Measurements from ENCODE around the gene YKT6.

The YKT6 gene

GRCh38 chr7:44236333-44236728 lies 35.6 kb downstream of the YKT6 start:
- no peak for FAIRE-seq

GRCh38 chr7:44237696-44238095 lies 36.9 kb downstream of the YKT6 start:
- FAIRE-seq, result no peak

DNA sequence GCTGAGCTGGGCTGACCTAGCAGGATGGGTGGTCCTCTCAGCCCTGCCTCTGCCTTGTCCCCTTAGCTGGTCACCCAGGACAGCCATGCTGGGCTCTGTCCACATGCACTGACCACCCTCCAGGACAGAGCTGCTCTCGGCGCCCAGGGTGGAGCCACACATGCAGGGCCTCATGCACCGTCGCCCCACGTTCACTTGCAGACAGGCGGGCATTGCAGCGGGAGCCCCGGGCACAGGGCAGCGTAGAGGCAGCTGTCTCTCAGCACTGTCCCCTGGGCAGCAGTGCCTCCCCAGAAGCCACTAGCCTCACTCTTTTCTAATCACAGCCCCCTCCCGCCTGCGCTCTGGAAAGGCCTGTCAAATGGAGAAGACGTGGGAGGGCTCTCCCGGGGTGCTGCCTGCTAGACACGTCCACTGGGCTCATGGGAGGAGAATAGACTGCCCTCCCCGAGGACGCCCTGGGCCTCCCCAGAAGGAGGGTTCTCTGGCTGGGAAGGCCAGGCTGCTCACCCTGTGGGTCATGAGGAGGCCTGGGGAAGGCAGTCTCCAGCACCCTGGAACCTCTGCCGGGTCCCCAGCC lies 37.4 kb downstream of the YKT6 start:
- FAIRE-seq, result no peak

DNA sequence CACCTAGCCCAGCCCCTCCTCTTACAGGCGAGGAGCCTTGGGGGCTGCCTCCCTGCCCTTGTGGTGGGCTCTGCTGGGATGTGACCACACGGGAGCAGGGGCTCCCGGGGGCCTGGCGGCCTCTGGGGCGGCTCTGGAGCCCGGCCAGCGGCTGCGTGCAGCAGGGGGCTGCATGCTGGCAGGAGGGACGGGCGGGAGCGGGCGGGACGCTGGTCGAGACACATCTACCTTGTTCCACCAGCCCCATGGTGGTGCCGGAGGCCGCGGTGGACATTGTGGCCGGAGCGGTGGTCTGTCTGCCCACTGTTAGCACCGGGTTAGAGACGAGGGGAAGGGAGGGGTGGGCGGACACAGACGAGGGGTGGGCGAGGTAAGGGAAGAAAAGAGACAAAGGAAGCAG lies 38.6 kb downstream of the YKT6 start:
- no peak for FAIRE-seq

- FAIRE-seq, result no peak
These were observed 39.6 kb downstream of the YKT6 start for GRCh38 chr7:44240376-44240775.

DNA sequence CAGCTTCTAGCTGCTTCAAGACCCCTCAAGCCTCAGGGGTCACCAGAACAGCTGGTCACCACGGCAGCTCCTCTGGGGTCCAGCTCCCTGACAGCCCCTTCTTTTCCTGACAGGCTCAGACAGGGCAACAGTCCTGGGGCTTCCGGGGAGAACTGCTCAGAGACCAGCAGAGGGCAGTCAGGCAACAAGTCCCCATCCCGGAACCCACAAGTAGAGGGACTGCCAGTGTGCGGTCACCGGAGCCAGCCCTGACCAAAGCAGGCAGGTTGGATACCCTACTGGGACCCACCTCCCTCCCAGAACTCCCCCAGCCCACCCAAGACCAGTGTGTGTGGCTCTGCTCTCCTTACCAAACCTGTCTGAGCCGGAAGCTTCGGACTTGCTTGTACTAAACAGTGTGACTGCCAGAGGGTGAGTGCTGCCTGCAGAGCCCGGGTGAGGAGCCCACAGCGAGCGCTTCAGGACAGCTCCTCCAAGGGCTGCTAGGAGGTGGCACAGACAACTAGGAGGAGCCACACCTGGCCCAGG lies 40.3 kb downstream of the YKT6 start:
- no peak for FAIRE-seq

- no peak for FAIRE-seq
These were observed 41.3 kb downstream of the YKT6 start for GRCh38 chr7:44242091-44242490.

DNA sequence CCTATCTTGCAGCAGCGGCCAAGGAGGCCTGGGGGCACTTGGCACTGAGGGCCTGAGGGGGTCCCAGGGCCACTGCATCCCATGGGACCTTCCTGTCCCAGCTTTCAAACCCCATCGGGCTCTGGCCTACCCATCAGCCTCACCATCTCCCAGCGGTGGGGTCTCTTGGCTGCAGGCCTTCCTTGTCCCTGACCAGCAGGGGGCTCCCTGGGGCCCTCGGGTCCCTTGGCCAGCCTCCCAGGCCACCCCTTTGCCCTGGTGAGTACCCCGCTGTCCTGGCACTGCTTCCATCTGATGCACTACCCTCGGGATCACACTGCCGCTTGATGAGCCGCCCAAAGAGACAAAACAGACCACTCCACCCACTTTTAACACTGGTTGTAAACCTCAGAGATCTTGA lies 43.5 kb downstream of the YKT6 start:
- no peak for FAIRE-seq

- FAIRE-seq, result no peak
These were observed 45.8 kb downstream of the YKT6 start for GRCh38 chr7:44246396-44247113.

DNA sequence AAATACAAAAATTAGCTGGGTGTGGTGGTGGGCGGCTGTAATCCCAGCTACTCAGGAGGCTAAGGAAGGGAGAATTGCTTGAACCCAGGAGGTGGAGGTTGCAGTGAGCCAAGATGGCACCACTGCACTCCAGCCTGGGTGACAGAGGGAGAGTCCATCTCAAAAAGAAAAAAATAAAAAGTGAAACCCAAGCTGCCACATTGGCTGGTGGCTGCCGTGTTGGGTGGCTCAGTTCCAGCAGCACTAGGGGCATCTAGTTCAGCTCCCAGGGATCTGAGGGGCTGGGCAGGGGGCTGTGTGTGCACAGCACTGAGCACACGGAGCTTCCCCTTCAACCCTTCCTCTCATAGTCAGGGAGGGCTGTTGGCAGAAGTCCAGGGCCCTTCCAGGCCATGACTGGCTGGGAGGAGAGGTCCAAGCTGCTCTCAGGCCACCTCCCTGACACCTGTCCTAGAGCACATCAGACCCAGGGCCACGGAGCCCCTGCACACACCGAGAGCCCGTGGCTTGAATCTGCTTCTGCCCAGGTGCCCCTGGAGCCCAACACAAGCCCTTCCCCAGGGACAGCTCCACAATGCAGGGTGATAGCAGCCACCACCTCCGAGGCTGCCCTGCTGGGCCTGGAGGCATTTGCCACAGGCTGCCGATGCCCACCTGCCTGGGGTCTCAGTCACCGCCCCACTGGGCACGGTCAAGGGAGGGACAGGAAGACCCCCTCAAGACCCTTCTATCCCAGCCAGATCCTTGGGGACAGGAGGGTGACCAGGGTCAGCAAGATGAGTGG lies 47.3 kb downstream of the YKT6 start:
- no peak for FAIRE-seq

- no peak for FAIRE-seq
These were observed 49.0 kb downstream of the YKT6 start for GRCh38 chr7:44249639-44250234.

DNA sequence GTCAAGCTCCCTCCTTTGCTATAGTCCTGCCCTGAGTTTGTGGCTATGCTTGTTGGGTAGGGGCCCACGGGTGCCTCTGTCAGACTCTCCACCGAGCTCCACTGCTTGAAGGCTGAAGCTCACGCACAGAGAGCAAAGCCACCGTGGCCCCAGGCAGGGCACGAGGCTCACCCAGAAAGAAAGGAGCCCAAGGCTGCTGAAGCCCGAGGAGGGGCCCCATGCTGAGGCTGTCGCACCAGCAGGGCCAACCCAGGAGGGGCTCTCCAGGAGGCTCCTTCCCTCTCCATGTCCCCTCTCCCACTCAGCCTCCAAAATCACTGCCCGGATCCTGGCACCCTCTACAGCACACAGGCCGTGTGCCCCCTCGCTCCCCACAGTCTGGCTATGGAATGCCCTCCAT lies 50.5 kb downstream of the YKT6 start:
- no peak for FAIRE-seq

- no peak for FAIRE-seq
These were observed 51.1 kb downstream of the YKT6 start for GRCh38 chr7:44251881-44252280.

- no peak for FAIRE-seq
These were observed 55.7 kb downstream of the YKT6 start for GRCh38 chr7:44256459-44256858.

- no peak for FAIRE-seq
These were observed 56.4 kb downstream of the YKT6 start for GRCh38 chr7:44257213-44257612.

DNA sequence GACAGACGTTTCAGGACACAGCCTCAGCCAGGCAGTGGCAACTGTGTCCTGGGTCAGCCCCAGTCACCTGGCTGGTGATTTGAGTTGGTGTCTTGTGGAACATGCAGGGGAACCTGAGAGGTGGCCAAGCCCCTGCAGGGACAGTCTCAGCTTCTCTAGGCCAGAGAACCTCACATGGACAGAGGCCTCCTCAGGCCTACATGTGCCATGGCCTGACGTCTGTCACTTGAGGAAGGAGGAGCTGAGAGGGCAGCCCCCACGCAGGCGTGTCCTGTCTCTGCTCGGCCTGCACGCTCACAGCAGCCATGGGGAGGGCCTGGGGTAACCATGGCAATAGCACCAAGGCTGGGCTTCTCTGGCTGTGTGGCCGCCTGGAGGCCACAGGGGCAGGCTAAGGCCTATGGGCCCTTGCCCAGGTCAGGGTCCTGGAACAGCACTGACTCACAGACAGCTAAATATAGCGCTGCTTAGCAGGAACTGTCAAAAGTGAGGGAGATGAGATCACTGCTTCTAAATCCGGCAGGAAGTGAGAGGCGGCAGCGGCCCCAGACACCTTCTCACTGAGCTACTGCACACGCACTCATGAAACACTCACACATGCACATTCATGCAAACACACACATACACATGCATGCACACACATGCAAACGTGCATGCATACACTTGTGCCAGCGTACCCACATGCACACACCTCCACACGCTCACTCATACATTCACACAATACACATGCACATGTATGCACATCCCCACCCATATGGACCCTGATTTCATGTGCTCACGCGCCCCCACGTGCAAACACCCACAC lies 57.0 kb downstream of the YKT6 start:
- no peak for FAIRE-seq

DNA sequence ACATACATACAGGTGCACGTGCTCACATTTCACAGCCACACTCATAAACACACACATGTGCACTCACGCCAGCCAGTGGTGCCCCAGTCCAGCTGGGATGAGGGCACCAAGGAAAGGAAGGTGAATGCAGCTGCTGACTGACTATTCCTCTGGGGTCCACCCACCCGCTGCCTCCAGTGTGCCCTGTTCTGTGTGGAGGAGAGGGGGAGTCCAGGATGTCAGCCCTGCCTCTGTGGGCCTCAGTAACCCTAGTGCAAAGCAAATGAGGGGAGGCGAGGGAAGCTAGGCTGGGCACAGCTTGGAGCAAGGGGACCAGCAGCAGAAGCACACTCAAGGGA lies 57.6 kb downstream of the YKT6 start:
- no peak for FAIRE-seq

- FAIRE-seq, result no peak
These were observed 58.2 kb downstream of the YKT6 start for GRCh38 chr7:44258865-44259546.

DNA sequence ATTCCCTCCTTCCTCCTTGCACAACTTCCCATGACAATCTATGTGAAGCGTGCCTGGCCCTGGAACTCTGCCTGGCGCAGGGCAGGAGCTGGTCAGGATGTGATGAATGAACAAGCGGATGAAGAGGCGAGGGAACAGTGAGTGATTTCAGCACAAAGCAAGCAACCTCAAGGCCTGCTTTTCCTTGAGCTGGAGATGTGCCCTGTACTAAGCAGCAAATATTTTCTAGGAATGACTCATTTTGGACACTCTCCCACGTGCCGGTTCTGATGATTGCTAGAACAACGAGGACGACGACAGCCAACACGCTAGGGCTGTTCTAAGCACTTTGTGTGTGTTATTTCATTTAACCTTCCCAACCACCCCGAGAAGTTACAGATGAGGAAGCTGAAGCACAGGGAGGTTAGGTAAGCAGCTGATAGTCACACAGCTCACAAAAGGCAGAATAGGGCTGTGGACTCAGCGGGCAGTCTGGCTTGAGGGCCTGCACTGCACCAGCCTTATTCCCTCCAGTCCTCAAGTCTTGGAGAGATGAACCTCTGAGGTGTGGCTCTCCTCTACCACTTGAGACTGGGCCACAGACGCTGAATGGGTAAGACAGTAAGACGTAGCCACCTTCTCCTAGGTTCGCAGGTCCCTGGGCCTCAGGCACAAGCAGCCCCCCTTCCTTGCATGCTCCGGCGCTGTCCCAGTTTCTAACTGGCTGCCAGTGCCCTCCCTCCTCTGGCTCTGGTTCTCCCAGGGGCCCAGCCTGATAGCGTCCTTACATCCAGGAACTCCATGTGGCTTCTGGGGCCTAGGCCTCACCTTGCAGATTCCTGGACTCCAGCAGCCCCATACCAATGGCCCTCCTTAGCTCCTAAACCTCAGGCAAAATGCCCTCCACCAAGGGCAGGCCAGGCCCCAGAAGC lies 59.0 kb downstream of the YKT6 start:
- FAIRE-seq, result no peak

DNA sequence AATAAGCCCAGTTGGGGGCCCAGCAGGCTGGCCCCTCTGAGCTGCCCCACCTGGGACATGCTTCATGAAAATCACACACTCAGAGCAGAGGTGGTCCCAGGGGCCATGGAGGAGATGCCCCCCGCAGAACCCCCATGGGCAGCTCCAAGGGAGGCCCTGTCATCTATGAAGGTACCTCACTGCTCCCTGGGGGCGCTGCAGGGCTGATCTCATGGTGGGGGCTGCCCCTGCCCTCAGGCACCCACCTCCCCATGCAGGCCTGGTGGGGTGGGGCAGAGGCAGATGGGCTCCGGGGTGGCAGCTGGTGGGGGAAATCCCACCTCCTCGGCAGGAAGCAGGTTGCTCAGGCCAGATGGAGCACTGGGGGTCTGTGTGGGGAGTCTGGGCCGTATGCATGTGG lies 60.5 kb downstream of the YKT6 start:
- no peak for FAIRE-seq

DNA sequence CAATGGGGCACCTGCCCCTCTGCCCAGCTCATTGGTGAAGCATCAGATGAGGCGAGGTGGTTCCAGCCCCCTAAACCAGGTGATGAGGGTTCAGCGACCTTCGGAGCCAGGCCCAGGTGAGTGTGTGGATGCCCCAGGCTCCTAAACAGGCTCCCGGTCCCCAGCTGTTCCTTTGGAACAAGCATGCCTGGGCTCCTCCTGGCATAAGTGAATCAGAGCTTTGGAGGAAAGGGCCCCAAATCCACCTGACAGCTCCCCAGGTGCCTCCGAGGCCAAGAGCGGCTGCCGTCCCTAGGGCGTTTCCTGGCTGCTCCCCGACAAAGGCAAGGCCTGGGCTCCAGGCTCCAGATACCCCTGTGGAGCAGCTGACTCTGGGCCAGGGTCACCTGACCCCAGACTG lies 61.3 kb downstream of the YKT6 start:
- no peak for FAIRE-seq

Measured in endometrium (tissue), 2 donors.